ENCODE measurements around the gene DDX42. TPM values are rescaled to one million over a fixed set of nuclear protein-coding genes. Genes with fewer than 3 reads are reported as not detected.

DDX42 gene
- total and polyA plus RNA-seq, 2 of the 13 experiments (the other 11 are each of a cell fraction or from before 2014, with no cell fraction given): 87.2 to 92.9 TPM

DNA sequence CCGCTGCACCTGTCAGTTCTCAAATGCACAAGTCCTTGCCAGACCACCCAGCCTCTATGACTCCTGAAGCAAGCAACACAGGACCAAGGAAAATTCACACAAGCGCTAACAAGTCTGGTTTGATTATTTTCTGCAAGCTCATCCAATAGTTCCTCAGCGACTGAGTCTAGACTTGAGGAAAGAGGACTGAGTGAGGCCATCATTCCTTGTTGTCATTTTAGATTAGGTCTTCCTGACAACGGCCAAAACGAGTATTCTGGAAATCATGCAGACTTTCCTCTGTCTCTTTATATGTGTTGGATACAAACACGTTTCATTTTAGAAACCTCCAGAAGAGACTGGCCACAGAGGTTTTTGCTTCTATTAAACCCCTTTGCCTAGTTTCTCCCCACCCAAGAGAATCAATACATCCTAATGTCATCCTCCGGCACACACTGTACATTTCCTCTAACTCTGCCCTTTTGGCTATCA, 1.1 kb upstream of the DDX42 start (continued):
- TF ChIP-seq, protein P1, sequence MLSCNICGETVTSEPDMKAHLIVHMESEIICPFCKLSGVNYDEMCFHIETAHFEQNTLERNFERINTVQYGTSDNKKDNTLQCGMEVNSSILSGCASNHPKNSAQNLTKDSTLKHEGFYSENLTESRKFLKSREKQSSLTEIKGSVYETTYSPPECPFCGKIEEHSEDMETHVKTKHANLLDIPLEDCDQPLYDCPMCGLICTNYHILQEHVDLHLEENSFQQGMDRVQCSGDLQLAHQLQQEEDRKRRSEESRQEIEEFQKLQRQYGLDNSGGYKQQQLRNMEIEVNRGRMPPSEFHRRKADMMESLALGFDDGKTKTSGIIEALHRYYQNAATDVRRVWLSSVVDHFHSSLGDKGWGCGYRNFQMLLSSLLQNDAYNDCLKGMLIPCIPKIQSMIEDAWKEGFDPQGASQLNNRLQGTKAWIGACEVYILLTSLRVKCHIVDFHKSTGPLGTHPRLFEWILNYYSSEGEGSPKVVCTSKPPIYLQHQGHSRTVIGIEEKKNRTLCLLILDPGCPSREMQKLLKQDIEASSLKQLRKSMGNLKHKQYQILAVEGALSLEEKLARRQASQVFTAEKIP (CRISPR knock-in tag; IDR thresholded peaks at IDR 0.05; ENCODE audit: borderline replicate concordance): no peak
- TF ChIP-seq ZNF251 (CRISPR knock-in tag; IDR thresholded peaks at IDR 0.05) (no peak), ARID5B (CRISPR knock-in tag; IDR thresholded peaks at IDR 0.05) (no peak), SMARCC2 (IDR thresholded peaks at IDR 0.05) (no peak), ZBED4 (CRISPR knock-in tag; IDR thresholded peaks at IDR 0.05; ENCODE audit: borderline replicate concordance) (no peak), FIP1L1 (IDR thresholded peaks at IDR 0.05; ENCODE audit: borderline replicate concordance, insufficient read depth, low read depth, low read length) (no peak), DRAP1 (CRISPR knock-in tag; IDR thresholded peaks at IDR 0.05) (no peak), SYNCRIP (IDR thresholded peaks at IDR 0.05; ENCODE audit: insufficient read depth, low read depth, low read length) (no peak), ZNF34 (CRISPR knock-in tag; IDR thresholded peaks at IDR 0.05; ENCODE audit: borderline replicate concordance) (no peak), ERF (CRISPR knock-in tag; IDR thresholded peaks at IDR 0.05) (no peak), TARDBP (CRISPR knock-in tag; IDR thresholded peaks at IDR 0.05) (no peak), RARG (CRISPR knock-in tag; IDR thresholded peaks at IDR 0.05; ENCODE audit: low read depth) (no peak), ZNF616 (CRISPR knock-in tag; IDR thresholded peaks at IDR 0.05; ENCODE audit: low read depth) (no peak), HIC2 (CRISPR knock-in tag; IDR thresholded peaks at IDR 0.05; ENCODE audit: low read depth) (no peak), NFE2L1 (CRISPR knock-in tag; IDR thresholded peaks at IDR 0.05; ENCODE audit: borderline replicate concordance) (no peak)
- TF ChIP-seq, protein P2, sequence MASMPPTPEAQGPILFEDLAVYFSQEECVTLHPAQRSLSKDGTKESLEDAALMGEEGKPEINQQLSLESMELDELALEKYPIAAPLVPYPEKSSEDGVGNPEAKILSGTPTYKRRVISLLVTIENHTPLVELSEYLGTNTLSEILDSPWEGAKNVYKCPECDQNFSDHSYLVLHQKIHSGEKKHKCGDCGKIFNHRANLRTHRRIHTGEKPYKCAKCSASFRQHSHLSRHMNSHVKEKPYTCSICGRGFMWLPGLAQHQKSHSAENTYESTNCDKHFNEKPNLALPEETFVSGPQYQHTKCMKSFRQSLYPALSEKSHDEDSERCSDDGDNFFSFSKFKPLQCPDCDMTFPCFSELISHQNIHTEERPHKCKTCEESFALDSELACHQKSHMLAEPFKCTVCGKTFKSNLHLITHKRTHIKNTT (CRISPR knock-in tag; IDR thresholded peaks at IDR 0.05): no peak
